D721Med (cell line): ENCODE measurements around the gene ZNF579.

Source experiments
- DNase-seq: peaks from one replicate; pipeline ENCODE4 v3.0.0; 2011; ENCODE audit warnings: low spot score; ENCODE audit not compliant: insufficient read length
- FAIRE-seq: peaks from 2 replicates; lab custom pipeline; 2011; peaks lifted over from hg19 to GRCh38; lab: Jason Lieb, UNC
- CTCF ChIP-seq: IDR thresholded peaks from 2 replicates; pipeline ENCODE4 v1.5.1; 2012; ENCODE audit warnings: mild to moderate bottlenecking, control low read depth; ENCODE audit not compliant: insufficient read depth; ENCODE audit errors: missing control alignments

ZNF579 gene

GRCh38 chr19:55530996-55531395, 49.7 kb downstream of the ZNF579 start:
- no peak for DNase-seq
- TF ChIP-seq CTCF = no peak
- FAIRE-seq = no peak

GRCh38 chr19:55529636-55530234, 50.9 kb downstream of the ZNF579 start:
- no peak for TF ChIP-seq CTCF
- no peak for FAIRE-seq
- DNase-seq = no peak

- DNase-seq = no peak
- TF ChIP-seq CTCF = no peak
These were observed 52.4 kb downstream of the ZNF579 start for GRCh38 chr19:55528030-55528803.

GRCh38 chr19:55527197-55528029, 53.2 kb downstream of the ZNF579 start:
- FAIRE-seq = no peak
- DNase-seq = no peak
- no peak for TF ChIP-seq CTCF

More at GRCh38 chr19:55528030-55528803, 52.4 kb downstream of the ZNF579 start:
- FAIRE-seq = no peak
